HFF-Myc (cell line): ENCODE data around the gene SH2D3A.
"Not testable (repeated sequence)": the region's sequence is repeated elsewhere in the genome, so short reads cannot be mapped to it uniquely, and the experiment has no call there.

Experiments
- DNase-seq: peaks from one replicate; pipeline ENCODE4 v3.0.0-alpha.2; 2011; ENCODE audit warnings: low read depth; ENCODE audit errors: extremely low read depth
- H3K4me3 ChIP-seq: replicated peaks from 2 replicates; pipeline ENCODE4 v1.5.1; 2011; ENCODE audit warnings: low read depth, mild to moderate bottlenecking, control low read depth, low read length
- TF ChIP-seq, protein P1 (sequence below): IDR thresholded peaks from 2 replicates; pipeline ENCODE4 v1.5.1; 2012; ENCODE audit warnings: mild to moderate bottlenecking, low read depth, low read length, control low read depth; ENCODE audit errors: missing control alignments

The SH2D3A gene

DNA sequence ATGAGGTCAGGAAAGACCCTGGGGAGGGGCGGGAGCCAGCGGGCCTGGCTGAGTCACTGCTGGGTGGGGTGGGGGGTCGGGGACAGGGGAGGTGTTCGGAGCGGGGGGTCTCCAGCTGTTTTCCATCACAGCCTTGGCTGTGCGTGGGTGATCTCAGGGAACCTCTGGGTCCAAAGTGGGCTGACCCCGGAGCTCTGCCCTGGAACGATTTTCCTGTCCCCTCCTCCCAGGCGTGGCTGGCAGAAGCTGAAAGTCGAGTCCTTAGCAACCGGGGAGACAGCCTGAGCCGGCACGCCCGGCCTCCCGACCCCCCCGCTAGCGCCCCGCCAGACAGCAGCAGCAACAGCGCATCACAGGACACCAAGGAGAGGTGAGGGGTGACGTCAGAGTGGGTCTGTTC, 17.2 kb downstream of the SH2D3A start:
- TF ChIP-seq, protein P1, sequence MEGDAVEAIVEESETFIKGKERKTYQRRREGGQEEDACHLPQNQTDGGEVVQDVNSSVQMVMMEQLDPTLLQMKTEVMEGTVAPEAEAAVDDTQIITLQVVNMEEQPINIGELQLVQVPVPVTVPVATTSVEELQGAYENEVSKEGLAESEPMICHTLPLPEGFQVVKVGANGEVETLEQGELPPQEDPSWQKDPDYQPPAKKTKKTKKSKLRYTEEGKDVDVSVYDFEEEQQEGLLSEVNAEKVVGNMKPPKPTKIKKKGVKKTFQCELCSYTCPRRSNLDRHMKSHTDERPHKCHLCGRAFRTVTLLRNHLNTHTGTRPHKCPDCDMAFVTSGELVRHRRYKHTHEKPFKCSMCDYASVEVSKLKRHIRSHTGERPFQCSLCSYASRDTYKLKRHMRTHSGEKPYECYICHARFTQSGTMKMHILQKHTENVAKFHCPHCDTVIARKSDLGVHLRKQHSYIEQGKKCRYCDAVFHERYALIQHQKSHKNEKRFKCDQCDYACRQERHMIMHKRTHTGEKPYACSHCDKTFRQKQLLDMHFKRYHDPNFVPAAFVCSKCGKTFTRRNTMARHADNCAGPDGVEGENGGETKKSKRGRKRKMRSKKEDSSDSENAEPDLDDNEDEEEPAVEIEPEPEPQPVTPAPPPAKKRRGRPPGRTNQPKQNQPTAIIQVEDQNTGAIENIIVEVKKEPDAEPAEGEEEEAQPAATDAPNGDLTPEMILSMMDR = no peak
- DNase-seq = no peak
- H3K4me3 ChIP-seq = no peak overlapping the region

DNA sequence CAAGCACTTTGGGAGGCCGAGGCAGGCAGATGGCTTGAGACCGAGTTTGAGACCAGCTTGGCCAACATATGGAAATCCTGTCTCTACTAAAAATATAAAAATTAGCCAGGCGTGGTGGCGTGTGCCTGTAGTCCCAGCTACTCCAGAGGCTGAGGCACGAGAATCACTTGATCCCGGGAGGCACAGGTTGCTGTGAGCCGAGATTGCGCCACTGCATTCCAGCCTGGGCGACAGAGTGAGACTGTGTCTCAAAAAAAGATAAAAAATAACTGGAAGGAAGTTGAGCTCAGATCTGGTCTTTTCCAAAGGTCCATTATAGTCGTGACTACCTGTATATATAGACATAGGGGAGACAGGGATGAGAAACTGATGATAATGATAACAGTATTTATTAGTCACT, 18.7 kb downstream of the SH2D3A start:
- not testable (repeated sequence) for DNase-seq, H3K4me3 ChIP-seq

DNA sequence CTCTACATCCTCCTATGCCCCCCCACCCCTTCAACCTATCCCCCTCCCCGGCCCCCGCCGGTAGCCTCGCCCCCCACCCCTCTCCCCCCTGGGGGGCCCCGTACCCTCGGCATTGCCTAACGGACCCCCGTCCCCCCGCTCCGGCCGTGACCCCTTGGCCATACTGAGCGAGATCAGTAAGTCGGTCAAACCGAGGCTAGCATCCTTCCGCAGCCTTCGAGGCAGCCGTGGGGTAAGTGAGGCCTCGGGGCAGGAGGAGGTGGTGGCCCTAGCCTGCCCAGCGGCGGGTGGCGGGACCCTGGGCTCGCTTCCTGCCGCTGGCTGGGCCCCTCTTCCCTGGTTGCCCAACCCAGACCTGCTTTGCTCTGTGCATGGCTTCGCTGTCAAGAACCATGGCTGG, 21.3 kb downstream of the SH2D3A start:
- H3K4me3 ChIP-seq = no peak overlapping the region
- TF ChIP-seq, protein P1 = no peak
- no peak for DNase-seq

DNA sequence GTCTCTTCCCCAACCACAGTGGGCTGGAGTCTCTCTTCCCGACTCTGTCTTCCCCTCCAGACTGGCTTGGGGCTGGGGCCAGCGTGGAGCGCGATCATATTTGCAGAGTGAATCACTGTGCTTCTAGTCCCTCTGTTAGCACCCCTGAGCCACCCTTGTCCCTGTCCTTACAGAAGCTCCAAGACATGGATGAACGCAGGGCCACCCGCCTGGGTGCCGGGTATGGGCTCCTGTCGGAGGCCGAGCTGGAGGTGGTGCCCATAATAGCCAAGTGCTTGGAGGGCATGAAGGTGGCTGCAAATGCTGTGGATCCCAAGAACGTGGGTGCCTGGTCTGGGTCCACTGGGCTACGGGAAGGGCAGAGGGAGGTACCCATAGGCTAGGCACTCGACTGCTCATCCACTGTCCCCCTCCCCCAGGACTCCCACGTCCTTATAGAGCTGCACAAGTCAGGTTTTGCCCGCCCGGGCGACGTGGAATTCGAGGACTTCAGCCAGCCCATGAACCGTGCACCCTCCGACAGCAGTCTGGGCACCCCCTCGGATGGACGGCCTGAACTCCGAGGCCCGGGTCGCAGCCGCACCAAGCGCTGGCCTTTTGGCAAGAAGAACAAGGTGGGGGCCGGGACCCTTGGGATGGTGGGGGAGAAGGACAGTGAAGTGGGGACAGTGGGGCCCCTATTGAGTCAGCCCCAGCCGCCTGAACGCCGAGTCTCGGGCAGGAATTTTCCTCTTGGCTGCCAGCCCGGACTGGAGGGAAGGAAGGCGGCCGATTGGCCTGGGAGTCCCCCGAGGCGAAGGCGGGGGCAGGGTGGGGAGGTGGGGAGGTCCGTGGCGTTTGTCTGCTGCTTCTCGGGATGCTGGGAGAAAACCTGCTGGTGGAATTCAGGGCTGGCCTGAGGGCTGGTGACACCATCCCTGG, 22.6 kb downstream of the SH2D3A start:
- DNase-seq = no peak
- TF ChIP-seq, protein P1 = no peak
- peak overlapping the region; percentile 9 for H3K4me3 ChIP-seq

DNA sequence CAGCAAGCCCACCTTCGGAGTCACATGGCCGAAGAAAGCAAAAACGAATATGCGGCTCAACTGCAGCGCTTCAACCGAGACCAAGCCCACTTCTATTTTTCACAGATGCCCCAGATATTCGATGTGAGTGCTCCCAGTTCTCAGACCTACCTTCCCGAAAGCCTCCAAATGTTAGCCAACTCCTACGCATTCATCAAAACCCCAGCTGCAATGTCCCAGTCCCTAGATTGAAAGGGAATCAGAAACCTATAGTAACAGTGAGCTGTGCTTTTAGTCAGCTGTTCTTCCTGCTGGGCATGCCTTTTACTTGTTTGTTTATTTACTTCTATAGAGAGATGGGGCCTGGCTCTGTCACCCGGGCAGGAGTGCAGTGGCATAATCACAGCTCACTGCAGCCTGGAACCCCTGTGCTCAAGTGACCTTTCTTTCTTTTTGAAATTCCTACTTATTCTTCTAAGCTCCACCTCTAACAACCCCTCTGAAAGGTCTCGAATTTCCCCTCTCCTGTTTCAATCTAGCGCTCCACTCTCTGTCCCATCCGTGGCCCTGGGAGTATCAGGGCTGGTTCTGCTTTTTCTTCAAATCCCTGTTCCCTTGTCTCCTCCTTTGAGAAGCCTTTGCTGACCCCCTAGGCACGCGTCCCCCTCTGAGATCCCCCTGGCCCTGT, 23.4 kb downstream of the SH2D3A start:
- no peak for DNase-seq
- TF ChIP-seq, protein P1 = no peak
- H3K4me3 ChIP-seq = peak overlapping the region; percentile 9

DNA sequence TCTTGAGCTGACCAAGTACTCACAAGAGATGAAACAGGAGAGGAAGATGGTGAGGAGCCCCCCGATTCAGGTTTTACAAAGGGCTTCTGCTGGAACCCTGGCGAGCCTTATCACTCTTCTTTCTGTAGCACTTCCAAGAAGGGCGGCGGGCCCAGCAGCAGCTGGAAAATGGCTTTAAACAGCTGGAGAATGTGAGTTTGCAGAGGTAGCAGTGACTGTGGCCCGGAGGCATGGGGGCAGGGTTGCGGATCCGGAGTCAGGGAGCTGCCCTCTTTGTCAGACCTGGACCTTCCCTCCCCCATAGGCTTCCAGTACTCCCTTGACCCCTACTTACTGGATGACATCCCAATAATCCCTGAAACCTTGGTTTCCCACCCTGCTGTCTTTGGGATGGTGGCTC, 24.2 kb downstream of the SH2D3A start:
- TF ChIP-seq, protein P1 = no peak
- H3K4me3 ChIP-seq = no peak overlapping the region

DNA sequence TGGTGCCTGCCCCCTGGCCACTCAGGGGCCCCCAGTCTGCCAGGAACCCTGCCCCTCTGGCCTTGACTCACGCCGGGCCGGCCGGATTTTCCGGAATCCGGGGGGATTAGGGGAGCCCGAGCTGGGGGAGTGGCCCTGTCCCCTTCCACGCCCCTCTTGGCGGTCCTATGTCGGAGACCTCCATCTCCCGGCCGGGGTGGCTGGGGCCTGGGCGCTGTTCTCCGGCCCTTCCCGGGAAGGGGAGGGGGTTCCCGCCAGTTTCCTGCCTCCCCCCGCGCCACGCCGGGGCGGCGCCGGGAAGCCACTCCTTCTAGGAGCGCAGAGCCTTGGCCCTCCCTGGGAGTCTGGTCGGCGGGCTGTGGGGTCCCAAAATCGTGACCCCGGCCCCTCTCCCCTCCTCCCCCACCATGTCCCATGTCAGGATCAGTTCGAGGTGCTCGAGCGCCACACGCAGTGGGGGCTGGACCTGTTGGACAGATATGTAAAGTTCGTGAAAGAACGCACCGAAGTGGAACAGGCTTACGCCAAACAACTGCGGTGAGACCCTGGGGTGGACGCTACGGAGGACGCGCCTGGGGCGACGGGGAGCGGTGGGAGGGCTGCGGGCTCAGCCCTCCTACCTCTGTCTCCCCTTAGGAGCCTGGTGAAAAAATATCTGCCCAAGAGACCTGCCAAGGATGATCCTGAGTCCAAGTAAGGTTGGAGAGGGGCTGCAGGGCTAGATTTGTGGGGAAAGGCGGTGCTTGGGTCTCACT, 26.5 kb downstream of the SH2D3A start:
- peak overlapping the region; percentile 87 for H3K4me3 ChIP-seq
- TF ChIP-seq, protein P1 = no peak
- DNase-seq = no peak

More for the DNA sequence above, 24.2 kb downstream of the SH2D3A start:
- DNase-seq = no peak
